Sigmoid colon (tissue), 7 donors: ENCODE results near the gene FN3KRP. TPM values are rescaled to one million over a fixed set of nuclear protein-coding genes. Genes with fewer than 3 reads are reported as not detected.

Source experiments
- DNase-seq: peaks from one replicate; pipeline ENCODE4 v3.0.0-alpha.2; 2019
- H3K27ac ChIP-seq, 4 donors: fragments of 200-600 bp; sonication (generic); one replicate each; pipeline ENCODE4 v1.5.1; 2016 to 2019; ENCODE audit warnings: mild to moderate bottlenecking in 1 of 4
- H3K27me3 ChIP-seq, 3 donors: fragments of 200-600 bp; sonication (generic); one replicate each; pipeline ENCODE4 v1.5.1; 2019; ENCODE audit warnings: mild to moderate bottlenecking in 1 of 3
- H3K36me3 ChIP-seq, 4 donors: fragments of 200-600 bp; sonication (generic); one replicate each; pipeline ENCODE4 v1.5.1; 2016 to 2019
- H3K4me1 ChIP-seq, 4 donors: fragments of 200-600 bp; sonication (generic); one replicate each; pipeline ENCODE4 v1.5.1; 2017 to 2019
- H3K4me3 ChIP-seq, 4 donors: fragments of 200-600 bp; sonication (generic); one replicate each; pipeline ENCODE4 v1.5.1; 2017 to 2019; ENCODE audit warnings: mild to moderate bottlenecking in 2 of 4, moderate library complexity in 1 of 4
- H3K9me3 ChIP-seq, 4 donors: fragments of 200-600 bp in 3 of 4; sonication (generic) in 3 of 4; one replicate each; pipeline versions ENCODE4 v1.5.1 to v1.6.1; 2013 to 2019
- EP300 ChIP-seq, 4 donors: sonication (generic); formaldehyde crosslinking; IDR thresholded peaks; one replicate each; pipeline ENCODE4 v1.6.1; 2017; ENCODE audit warnings: antibody characterized with exemption in 4 of 4
- POLR2A ChIP-seq, 2 donors: fragments of 450-650 bp; IDR thresholded peaks; one replicate each; pipeline ENCODE4 v1.6.1; 2016; ENCODE audit warnings: antibody characterized with exemption in 2 of 2, mild to moderate bottlenecking in 2 of 2, moderate library complexity in 2 of 2
- POLR2AphosphoS5 ChIP-seq, 4 donors: sonication (generic); formaldehyde crosslinking; IDR thresholded peaks; one replicate each; pipeline ENCODE4 v1.6.1; 2017; ENCODE audit warnings: antibody characterized with exemption in 4 of 4
- whole genome bisulfite sequencing, 2 donors: extraction: QIAGEN DNeasy Blood & Tissue Kit; methylation state at CpG; one replicate each; pipeline ENCODE4 v1.1.7; 2013; 5-methylcytosine and 5-hydroxymethylcytosine counted together
- intact Hi-C: fragments of 100-400 bp; cut with DNase I; formaldehyde crosslinking; loops from one replicate; pipeline ENCODE4 v1.15.1; 2023
- polyA plus RNA-seq, 3 donors: library from polyadenylated mRNA; stranded (reverse); fragments of 200-250 nt; gene quantifications; one replicate each; pipeline ENCODE4 v1.2.3, GENCODE V29; 2013
- total RNA-seq, 4 donors: library from RNA; depleted of rRNA; stranded (reverse); fragments of >200 nt; gene quantifications; one replicate each; pipeline ENCODE4 v1.1.0, GENCODE V29; 2016
- TF ChIP-seq, protein P1 (sequence below), 4 experiments: fragments of 450-650 bp in 3 of 4; fragments of 200-600 bp in 1 of 4; IDR thresholded peaks; one replicate each; pipeline ENCODE4 v1.5.1; 2016 to 2019; ENCODE audit warnings: antibody characterized with exemption in 4 of 4, mild to moderate bottlenecking in 3 of 4, moderate library complexity in 2 of 4
- donor health status: healthy with polysubstance abuse.
- donor health status: Bipolar disorder and iron deficiency.
- donor health status: healthy.

Gene FN3KRP
- total RNA-seq (10 to 100 TPM in 3 of 4 donors, 1 to 10 TPM in 1; 8.1 to 18.0 (median 13.1) TPM), polyA plus RNA-seq (10 to 100 TPM; 27.0 to 36.1 (median 33.5) TPM)

- no peaks in the 10 kb centered on the region for H3K9me3 ChIP-seq
- H3K36me3 ChIP-seq, result peaks cover 0 to 27% (median 3%) of the 10 kb centered on the region in 4 donors
- H3K27me3 ChIP-seq, result no peaks in the 10 kb centered on the region
- peak; percentile 98 for DNase-seq
- peaks cover 0 to 24% (median 20%) of the 10 kb centered on the region in 4 donors for H3K4me1 ChIP-seq
- intact Hi-C loops, result loop anchor here (1.0 to 5.0 kb wide), 3 partner anchors 18 to 64 kb away; partner anchors contain the start of gene RAB40B
- 1% methylated on average over 75 of the region's 75 CpGs for WGBS, 2 donors
- peak within 1 kb of the TSS; percentile 76 to 79 (median 78) for H3K27ac ChIP-seq
- peak; percentile 76 to 82 (median 82) for TF ChIP-seq POLR2AphosphoS5 (IDR thresholded peaks at IDR 0.05)
- peak in 1 of 2 donors; percentile 59 for TF ChIP-seq POLR2A (IDR thresholded peaks at IDR 0.05)
- TF ChIP-seq, protein P1, sequence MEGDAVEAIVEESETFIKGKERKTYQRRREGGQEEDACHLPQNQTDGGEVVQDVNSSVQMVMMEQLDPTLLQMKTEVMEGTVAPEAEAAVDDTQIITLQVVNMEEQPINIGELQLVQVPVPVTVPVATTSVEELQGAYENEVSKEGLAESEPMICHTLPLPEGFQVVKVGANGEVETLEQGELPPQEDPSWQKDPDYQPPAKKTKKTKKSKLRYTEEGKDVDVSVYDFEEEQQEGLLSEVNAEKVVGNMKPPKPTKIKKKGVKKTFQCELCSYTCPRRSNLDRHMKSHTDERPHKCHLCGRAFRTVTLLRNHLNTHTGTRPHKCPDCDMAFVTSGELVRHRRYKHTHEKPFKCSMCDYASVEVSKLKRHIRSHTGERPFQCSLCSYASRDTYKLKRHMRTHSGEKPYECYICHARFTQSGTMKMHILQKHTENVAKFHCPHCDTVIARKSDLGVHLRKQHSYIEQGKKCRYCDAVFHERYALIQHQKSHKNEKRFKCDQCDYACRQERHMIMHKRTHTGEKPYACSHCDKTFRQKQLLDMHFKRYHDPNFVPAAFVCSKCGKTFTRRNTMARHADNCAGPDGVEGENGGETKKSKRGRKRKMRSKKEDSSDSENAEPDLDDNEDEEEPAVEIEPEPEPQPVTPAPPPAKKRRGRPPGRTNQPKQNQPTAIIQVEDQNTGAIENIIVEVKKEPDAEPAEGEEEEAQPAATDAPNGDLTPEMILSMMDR (IDR thresholded peaks at IDR 0.05), result no peak
- peak within 1 kb of the TSS; percentile 58 to 85 (median 76) for H3K4me3 ChIP-seq
Measured at GRCh38 chr17:82716203-82717010, at the start of gene FN3KRP. Gene FN3KRP, plus strand, starts transcription at chr17:82716706. Its CDS starts 50 bp downstream, at chr17:82716756.

- 92 to 94% methylated on average over 28 of the region's 28 CpGs for WGBS, 2 donors
- H3K27ac ChIP-seq, result no peak overlapping the region
- TF ChIP-seq EP300 (IDR thresholded peaks at IDR 0.05), result no peak
- TF ChIP-seq, protein P1 (IDR thresholded peaks at IDR 0.05), result no peak
- no peak for TF ChIP-seq POLR2A (IDR thresholded peaks at IDR 0.05)
- TF ChIP-seq POLR2AphosphoS5 (IDR thresholded peaks at IDR 0.05), result no peak
- no peak for DNase-seq
- no peaks in the 10 kb centered on the region for H3K9me3 ChIP-seq
- no peaks in the 10 kb centered on the region for H3K36me3 ChIP-seq
- no peaks in the 10 kb centered on the region for H3K27me3 ChIP-seq
- H3K4me1 ChIP-seq, result peaks cover 0 to 8% (median 7%) of the 10 kb centered on the region in 4 donors
- intact Hi-C loops, result no loop called here
- H3K4me3 ChIP-seq, result no peak overlapping the region
Measured at GRCh38 chr17:82666931-82667667, 49.4 kb upstream of the FN3KRP start.

- peaks cover 0 to 8% (median 7%) of the 10 kb centered on the region in 4 donors for H3K4me1 ChIP-seq
- no peaks in the 10 kb centered on the region for H3K36me3 ChIP-seq
- no peak overlapping the region for H3K27ac ChIP-seq
- H3K27me3 ChIP-seq, result no peaks in the 10 kb centered on the region
- no peak for TF ChIP-seq EP300 (IDR thresholded peaks at IDR 0.05)
- TF ChIP-seq POLR2A (IDR thresholded peaks at IDR 0.05), result no peak
- TF ChIP-seq, protein P1 (IDR thresholded peaks at IDR 0.05), result no peak
- TF ChIP-seq POLR2AphosphoS5 (IDR thresholded peaks at IDR 0.05), result no peak
- intact Hi-C loops, result no loop called here
- DNase-seq, result no peak
- H3K9me3 ChIP-seq, result no peaks in the 10 kb centered on the region
- WGBS, 2 donors, result 87 to 94% methylated on average over 15 of the region's 15 CpGs
- H3K4me3 ChIP-seq, result no peak overlapping the region
Measured at GRCh38 chr17:82667668-82668000, 48.9 kb upstream of the FN3KRP start.

DNA sequence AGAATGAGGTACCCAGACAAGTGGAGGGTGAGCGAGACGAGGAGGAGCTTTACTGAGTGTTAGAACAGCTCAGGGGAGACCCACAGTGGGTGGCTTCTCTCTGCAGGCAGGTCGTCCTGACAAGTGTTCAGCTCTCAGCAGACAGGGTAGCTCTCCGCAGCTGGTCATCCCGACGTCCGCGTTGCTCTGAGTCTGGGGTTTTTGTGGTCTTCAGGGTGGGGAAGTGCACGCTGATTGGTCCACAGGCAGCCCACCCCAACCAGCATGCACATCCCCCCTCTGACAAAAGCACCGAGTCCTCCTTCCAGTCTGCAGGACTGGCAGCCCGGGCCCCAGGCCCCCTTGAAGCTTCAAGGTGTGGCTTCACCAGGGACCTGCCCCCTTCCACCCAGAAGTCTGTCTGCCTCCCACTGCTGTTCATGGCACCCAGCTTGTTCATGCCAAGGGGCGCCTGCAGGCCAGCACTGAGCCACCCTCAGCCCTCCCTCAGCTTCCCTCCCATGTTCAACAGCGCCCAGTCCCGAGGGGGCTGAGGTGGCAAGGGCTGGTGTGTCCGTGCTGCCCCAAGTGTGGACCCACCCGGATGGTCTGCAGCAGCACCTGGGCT, 48.4 kb upstream of the FN3KRP start:
- Histone ChIP-seq H3K36me3 (no peaks in the 10 kb centered on the region), H3K9me3 (no peaks in the 10 kb centered on the region), H3K4me1 (peaks cover 0 to 8% (median 7%) of the 10 kb centered on the region in 4 donors), H3K27me3 (no peaks in the 10 kb centered on the region), H3K4me3 (no peak overlapping the region), H3K27ac (peak overlapping the region in 1 of 4 donors; percentile 12)
- TF ChIP-seq, protein P1 (IDR thresholded peaks at IDR 0.05), result no peak
- TF ChIP-seq EP300 (IDR thresholded peaks at IDR 0.05) (no peak), POLR2AphosphoS5 (IDR thresholded peaks at IDR 0.05) (no peak), POLR2A (IDR thresholded peaks at IDR 0.05) (no peak)
- 74 to 78% methylated on average over 16 of the region's 16 CpGs for WGBS, 2 donors
- no peak for DNase-seq
- intact Hi-C loops, result loop anchor here (2.0 kb wide), 1 partner anchor 107 kb away; no protein-coding TSS in a partner anchor
